ENCODE measurements around the gene DPY19L1. TPM values are rescaled to one million over a fixed set of nuclear protein-coding genes. Genes with fewer than 3 reads are reported as not detected.
"Not testable (repeated sequence)": the region's sequence is repeated elsewhere in the genome, so short reads cannot be mapped to it uniquely, and the experiment has no call there.

DPY19L1 gene
- total RNA-seq, 4 donors from 2014 or later, result 11.7 to 22.9 (median 17.2) TPM

DNA sequence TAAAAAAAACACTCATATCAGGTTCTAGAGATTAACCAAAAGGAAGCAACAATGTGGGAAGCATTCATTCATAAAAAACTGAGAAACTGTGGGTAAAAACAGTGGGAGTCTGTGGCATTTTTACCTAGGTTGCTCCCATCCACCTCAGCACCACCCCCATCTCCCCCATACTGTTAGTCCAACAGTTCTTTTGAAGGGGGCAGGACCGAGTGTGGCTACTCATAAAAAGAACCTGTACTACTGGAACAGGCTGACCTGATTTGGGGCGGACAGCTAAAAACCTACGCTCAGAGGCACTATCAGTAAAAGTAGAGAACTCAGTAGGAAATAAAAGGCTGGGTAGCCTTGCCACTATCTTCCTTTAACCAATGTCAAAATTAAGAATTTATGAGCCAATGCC is 84.5 kb downstream of the DPY19L1 start:
- ATAC-seq, result no peak
- Histone ChIP-seq H3K4me1 (no peaks in the 10 kb centered on the region), H3K4me3 (no peak overlapping the region), H3K27me3 (no peaks in the 10 kb centered on the region), H3K27ac (no peak overlapping the region), H3K9me3 (no peaks in the 10 kb centered on the region), H3K36me3 (peaks cover 0 to 26% of the 10 kb centered on the region in 2 donors)
- no peak for TF ChIP-seq POLR2AphosphoS5 (IDR thresholded peaks at IDR 0.05)
- TF ChIP-seq EP300 (IDR thresholded peaks at IDR 0.05), result no peak
- TF ChIP-seq POLR2A (IDR thresholded peaks at IDR 0.05), result no peak
- TF ChIP-seq, protein P1, sequence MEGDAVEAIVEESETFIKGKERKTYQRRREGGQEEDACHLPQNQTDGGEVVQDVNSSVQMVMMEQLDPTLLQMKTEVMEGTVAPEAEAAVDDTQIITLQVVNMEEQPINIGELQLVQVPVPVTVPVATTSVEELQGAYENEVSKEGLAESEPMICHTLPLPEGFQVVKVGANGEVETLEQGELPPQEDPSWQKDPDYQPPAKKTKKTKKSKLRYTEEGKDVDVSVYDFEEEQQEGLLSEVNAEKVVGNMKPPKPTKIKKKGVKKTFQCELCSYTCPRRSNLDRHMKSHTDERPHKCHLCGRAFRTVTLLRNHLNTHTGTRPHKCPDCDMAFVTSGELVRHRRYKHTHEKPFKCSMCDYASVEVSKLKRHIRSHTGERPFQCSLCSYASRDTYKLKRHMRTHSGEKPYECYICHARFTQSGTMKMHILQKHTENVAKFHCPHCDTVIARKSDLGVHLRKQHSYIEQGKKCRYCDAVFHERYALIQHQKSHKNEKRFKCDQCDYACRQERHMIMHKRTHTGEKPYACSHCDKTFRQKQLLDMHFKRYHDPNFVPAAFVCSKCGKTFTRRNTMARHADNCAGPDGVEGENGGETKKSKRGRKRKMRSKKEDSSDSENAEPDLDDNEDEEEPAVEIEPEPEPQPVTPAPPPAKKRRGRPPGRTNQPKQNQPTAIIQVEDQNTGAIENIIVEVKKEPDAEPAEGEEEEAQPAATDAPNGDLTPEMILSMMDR (IDR thresholded peaks at IDR 0.05), result no peak
- 75 to 97% methylated on average over 1 to 3 of the region's 3 CpGs for WGBS, 2 donors (ENCODE audit: low coverage in 1 of 2)

DNA sequence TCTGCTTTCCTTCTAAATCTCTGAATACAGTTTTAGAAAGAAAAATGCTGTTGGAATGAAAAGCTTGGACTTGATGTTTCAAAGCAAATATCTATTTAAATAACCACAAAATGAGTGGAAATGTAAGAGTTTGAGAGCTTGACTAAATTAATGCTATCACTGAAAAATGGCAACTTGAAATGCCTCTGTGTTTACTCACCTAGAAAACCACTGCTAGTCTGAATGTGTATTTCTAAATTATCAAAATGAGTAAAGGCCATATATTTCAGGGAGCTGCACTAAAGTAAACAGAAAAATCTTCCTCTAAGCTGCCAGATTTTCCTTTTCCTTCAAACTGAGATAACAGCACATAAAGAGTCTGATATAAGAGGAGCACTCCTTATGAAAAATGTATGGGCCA is 87.9 kb downstream of the DPY19L1 start:
- peaks cover 0 to 15% of the 10 kb centered on the region in 2 donors for H3K36me3 ChIP-seq
- no peaks in the 10 kb centered on the region for H3K27me3 ChIP-seq
- TF ChIP-seq, protein P1 (IDR thresholded peaks at IDR 0.05), result no peak
- TF ChIP-seq POLR2A (IDR thresholded peaks at IDR 0.05) (no peak), POLR2AphosphoS5 (IDR thresholded peaks at IDR 0.05) (no peak)
- H3K9me3 ChIP-seq, result no peaks in the 10 kb centered on the region
- no peaks in the 10 kb centered on the region for H3K4me1 ChIP-seq
- no peak overlapping the region for H3K4me3 ChIP-seq
- H3K27ac ChIP-seq, result no peak overlapping the region
- ATAC-seq, result no peak

DNA sequence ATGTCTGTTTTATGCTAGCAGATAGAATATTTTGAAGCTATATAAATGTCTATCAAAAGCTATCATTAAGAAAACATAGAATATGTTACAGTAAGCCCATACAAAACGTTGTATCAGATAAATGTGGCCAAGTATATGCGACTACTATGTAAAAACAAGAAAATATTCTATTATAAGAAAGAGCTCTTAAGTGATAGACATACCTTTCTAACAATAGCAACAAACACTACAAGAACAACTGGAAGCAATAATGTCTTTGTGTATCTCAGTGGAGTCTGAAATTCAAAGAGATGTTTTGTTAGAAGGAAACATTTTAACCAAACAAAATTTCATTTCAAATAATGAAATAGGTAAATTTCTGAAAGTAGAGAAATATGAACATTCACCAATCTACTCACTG is 89.9 kb downstream of the DPY19L1 start:
- not testable (repeated sequence) for H3K9me3 ChIP-seq, H3K4me3 ChIP-seq, ATAC-seq, H3K27ac ChIP-seq, H3K36me3 ChIP-seq, H3K4me1 ChIP-seq, H3K27me3 ChIP-seq
- 55 to 90% methylated on average over 2 of the region's 2 CpGs for WGBS, 2 donors (ENCODE audit: low coverage in 1 of 2)

DNA sequence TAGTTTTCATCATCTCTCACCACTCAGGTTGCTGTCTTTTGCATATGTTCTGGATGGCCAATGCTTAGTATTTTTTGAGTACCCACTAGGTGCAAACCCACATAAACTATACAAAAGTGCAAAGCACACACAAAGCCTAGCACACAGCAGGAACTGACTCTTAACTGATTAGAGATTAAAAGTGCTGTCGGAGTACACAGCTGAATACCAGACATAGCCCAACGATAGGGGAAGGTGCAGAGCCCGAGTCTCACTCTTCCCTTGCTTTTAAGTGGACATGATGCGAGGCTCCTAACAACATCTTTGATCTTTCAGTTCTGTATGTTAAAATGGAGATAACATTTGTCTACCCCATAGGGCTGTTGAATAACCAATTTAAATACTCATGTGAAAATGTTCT is 90.8 kb downstream of the DPY19L1 start:
- H3K27ac ChIP-seq, result no peak overlapping the region
- TF ChIP-seq, protein P1 (IDR thresholded peaks at IDR 0.05), result no peak
- TF ChIP-seq POLR2AphosphoS5 (IDR thresholded peaks at IDR 0.05), result no peak
- TF ChIP-seq POLR2A (IDR thresholded peaks at IDR 0.05), result no peak
- TF ChIP-seq EP300 (IDR thresholded peaks at IDR 0.05), result no peak
- H3K4me3 ChIP-seq, result no peak overlapping the region
- H3K27me3 ChIP-seq, result no peaks in the 10 kb centered on the region
- no peak for ATAC-seq
- peaks cover 0 to 5% of the 10 kb centered on the region in 2 donors for H3K36me3 ChIP-seq
- H3K9me3 ChIP-seq, result no peaks in the 10 kb centered on the region
- 60 to 93% methylated on average over 2 of the region's 4 CpGs for WGBS, 2 donors (ENCODE audit: low coverage in 1 of 2)
- no peaks in the 10 kb centered on the region for H3K4me1 ChIP-seq

DNA sequence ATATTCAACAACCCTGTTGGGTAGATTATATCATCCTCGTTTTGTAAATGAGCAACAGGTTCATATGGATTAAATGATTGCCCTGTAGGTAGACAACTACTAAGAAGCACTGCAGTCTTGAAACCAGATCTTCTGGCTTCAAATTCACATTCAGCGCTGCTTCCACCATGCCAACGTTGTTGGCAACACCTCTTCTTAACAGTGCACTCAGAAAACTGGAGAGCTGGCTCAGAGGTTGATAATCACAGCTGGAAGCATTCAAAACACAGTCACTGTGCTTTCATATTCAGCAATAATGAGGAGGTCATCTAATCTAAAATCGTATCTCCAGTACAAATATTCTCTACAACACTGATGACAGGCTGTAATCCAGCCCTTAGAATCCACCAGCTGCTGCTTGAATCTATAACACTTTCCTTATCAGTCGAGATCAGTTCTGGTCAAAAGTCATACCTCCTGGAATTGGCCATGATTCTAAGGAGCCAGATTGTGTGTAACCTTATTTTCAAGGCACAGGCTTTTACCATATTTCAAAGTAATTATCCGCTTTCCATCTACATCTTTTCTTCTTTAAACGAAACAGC is 91.3 kb downstream of the DPY19L1 start:
- not testable (repeated sequence) for H3K4me3 ChIP-seq, H3K9me3 ChIP-seq, H3K27me3 ChIP-seq, ATAC-seq, H3K36me3 ChIP-seq, H3K4me1 ChIP-seq, H3K27ac ChIP-seq
- WGBS, 2 donors (ENCODE audit: low coverage in 1 of 2), result 57 to 75% methylated on average over 7 of the region's 7 CpGs

DNA sequence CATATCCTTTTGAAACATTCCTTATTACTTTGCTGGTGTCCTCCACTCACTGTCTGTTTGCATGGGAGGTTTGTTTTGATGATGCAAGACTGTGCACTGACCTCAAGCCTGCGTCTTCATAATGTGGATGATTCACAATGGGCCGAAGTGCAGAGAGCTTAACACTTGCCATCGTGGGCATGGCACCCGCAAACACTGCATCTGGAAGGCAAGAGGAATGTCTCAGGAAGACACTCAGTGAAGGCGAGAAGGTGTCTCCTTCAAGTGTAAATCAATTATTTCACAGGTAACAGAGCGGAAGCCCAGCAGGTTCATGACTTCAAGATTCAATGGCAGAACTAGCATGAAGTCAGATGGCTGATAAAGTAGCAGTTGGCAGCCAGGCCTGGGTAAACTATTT is 98.1 kb downstream of the DPY19L1 start:
- ATAC-seq, result no peak
- no peak overlapping the region for H3K4me3 ChIP-seq
- peaks cover 0 to 31% of the 10 kb centered on the region in 2 donors for H3K36me3 ChIP-seq
- H3K27ac ChIP-seq, result no peak overlapping the region
- no peaks in the 10 kb centered on the region for H3K9me3 ChIP-seq
- TF ChIP-seq EP300 (IDR thresholded peaks at IDR 0.05) (no peak), POLR2A (IDR thresholded peaks at IDR 0.05) (no peak), POLR2AphosphoS5 (IDR thresholded peaks at IDR 0.05) (no peak)
- TF ChIP-seq, protein P1 (IDR thresholded peaks at IDR 0.05), result no peak
- H3K27me3 ChIP-seq, result no peaks in the 10 kb centered on the region
- H3K4me1 ChIP-seq, result no peaks in the 10 kb centered on the region
- 72 to 77% methylated on average over 4 to 5 of the region's 6 CpGs for WGBS, 2 donors (ENCODE audit: low coverage in 1 of 2)

DNA sequence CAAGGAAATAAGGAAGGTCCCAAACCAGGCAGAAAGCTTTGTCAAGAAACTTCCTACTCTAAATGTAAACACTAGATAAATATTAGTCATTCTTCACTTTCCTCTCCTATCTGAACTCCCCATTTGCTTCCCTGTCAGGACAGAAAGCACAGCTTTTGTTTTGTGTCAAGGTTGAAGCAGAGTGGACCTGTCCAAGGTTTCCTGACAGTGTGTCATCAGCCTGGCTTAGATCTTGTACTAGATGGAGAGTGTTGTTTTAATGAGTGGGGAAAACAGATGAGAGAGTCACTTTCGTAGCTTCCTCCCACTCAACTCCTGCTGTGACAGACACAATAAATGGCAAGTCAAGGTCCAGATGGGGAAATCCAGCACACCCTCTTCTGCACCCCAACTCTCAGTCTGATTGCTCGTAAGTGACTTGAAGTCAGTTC is 101.5 kb downstream of the DPY19L1 start:
- not testable (repeated sequence) for H3K27ac ChIP-seq, H3K9me3 ChIP-seq, H3K4me1 ChIP-seq, H3K4me3 ChIP-seq, ATAC-seq, H3K27me3 ChIP-seq
- peaks cover 0 to 31% of the 10 kb centered on the region in 2 donors for H3K36me3 ChIP-seq
- 56% methylated on average over 2 of the region's 2 CpGs; no CpG with 5 or more reads in 1 of the 2 donors for WGBS, 2 donors (ENCODE audit: low coverage in 1 of 2)
